ENCODE data around the gene OR5H2. TPM values are rescaled to one million over a fixed set of nuclear protein-coding genes. Genes with fewer than 3 reads are reported as not detected.
"Not testable (repeated sequence)": the region's sequence is repeated elsewhere in the genome, so short reads cannot be mapped to it uniquely, and the experiment has no call there.

Gene OR5H2
- total RNA-seq, 1 donor from 2014 or later = not detected

DNA sequence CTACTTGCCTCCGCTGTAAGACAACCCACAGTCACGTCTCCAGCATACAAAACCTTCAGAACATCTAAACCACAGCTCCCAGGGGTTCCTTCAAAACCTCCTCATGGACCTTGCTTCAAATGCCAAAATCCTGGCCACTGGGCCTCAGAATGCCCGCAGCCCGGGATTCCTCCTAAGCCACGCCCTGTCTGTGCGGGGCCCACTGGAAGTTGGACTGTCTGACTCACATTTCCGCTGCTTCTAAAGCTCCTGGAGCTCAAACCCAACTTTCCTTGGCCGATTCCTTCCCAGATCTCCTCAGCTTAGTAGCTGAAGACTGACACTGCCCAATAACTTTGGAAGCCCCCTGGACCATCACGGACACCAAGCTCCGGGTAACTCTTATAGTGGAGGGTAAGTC, 36.2 kb upstream of the OR5H2 start:
- DNase-seq = no peak
- H3K9me3 Mint-ChIP-seq (ENCODE audit: unreplicated experiment) = no peaks in the 10 kb centered on the region
- no peaks in the 10 kb centered on the region for H3K4me1 Mint-ChIP-seq (ENCODE audit: low read depth, unreplicated experiment)
- TF ChIP-seq, protein P1, sequence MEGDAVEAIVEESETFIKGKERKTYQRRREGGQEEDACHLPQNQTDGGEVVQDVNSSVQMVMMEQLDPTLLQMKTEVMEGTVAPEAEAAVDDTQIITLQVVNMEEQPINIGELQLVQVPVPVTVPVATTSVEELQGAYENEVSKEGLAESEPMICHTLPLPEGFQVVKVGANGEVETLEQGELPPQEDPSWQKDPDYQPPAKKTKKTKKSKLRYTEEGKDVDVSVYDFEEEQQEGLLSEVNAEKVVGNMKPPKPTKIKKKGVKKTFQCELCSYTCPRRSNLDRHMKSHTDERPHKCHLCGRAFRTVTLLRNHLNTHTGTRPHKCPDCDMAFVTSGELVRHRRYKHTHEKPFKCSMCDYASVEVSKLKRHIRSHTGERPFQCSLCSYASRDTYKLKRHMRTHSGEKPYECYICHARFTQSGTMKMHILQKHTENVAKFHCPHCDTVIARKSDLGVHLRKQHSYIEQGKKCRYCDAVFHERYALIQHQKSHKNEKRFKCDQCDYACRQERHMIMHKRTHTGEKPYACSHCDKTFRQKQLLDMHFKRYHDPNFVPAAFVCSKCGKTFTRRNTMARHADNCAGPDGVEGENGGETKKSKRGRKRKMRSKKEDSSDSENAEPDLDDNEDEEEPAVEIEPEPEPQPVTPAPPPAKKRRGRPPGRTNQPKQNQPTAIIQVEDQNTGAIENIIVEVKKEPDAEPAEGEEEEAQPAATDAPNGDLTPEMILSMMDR (IDR thresholded peaks at IDR 0.05; ENCODE audit: partially characterized antibody, unreplicated experiment) = no peak
- H3K36me3 Mint-ChIP-seq (ENCODE audit: unreplicated experiment) = no peaks in the 10 kb centered on the region
- no peak overlapping the region for H3K4me3 Mint-ChIP-seq (ENCODE audit: unreplicated experiment)
- H3K27me3 Mint-ChIP-seq (ENCODE audit: unreplicated experiment) = no peaks in the 10 kb centered on the region
- H3K27ac Mint-ChIP-seq (ENCODE audit: unreplicated experiment) = no peak overlapping the region

DNA sequence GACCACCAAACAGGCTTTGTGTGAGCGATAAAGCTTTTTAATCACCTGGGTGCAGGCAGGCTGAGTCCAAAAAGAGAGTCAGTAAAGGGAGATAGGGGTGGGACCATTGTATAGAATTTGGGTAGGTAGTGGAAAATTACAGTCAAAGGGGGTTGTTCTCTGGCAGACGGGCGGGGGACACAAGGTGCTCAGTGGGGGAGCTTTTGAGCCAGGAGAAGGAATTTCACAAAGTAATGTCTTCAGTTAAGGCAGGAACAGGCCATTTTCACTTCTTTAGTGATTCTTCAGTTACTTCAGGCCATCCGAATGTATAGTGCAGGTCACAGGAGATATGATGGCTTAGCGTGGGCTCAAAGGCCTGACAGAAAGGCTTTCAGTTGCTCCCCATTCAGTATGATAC, 26.3 kb upstream of the OR5H2 start:
- H3K36me3 Mint-ChIP-seq (ENCODE audit: unreplicated experiment); H3K9me3 Mint-ChIP-seq (ENCODE audit: unreplicated experiment); H3K27ac Mint-ChIP-seq (ENCODE audit: unreplicated experiment); H3K4me1 Mint-ChIP-seq (ENCODE audit: low read depth, unreplicated experiment); H3K27me3 Mint-ChIP-seq (ENCODE audit: unreplicated experiment); H3K4me3 Mint-ChIP-seq (ENCODE audit: unreplicated experiment); DNase-seq: not testable (repeated sequence)

DNA sequence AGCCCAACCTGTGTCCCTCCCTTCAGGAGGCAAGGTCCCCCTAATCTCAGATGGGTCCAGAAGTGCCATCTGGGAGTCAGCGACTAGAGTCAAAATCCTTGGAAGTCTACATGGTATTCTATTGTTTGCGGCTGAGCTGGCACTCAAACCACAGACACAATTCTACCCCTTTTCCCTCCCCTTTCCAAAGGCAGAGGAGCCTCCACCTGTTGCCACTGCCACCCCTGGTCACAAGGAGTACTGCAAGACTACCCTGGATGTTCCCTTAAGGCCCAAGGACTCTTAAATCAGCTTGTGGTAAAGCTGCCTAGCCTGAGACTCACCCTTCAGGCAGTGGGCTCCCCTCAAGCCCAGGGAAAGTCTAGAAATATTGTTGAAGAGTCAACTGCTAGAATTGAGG, 22.6 kb upstream of the OR5H2 start:
- Mint-ChIP-seq H3K4me3 (ENCODE audit: unreplicated experiment) (no peak overlapping the region), H3K4me1 (ENCODE audit: low read depth, unreplicated experiment) (no peaks in the 10 kb centered on the region), H3K36me3 (ENCODE audit: unreplicated experiment) (no peaks in the 10 kb centered on the region), H3K9me3 (ENCODE audit: unreplicated experiment) (no peaks in the 10 kb centered on the region), H3K27me3 (ENCODE audit: unreplicated experiment) (no peaks in the 10 kb centered on the region), H3K27ac (ENCODE audit: unreplicated experiment) (no peak overlapping the region)
- TF ChIP-seq, protein P1 (IDR thresholded peaks at IDR 0.05; ENCODE audit: partially characterized antibody, unreplicated experiment) = no peak
- no peak for DNase-seq

DNA sequence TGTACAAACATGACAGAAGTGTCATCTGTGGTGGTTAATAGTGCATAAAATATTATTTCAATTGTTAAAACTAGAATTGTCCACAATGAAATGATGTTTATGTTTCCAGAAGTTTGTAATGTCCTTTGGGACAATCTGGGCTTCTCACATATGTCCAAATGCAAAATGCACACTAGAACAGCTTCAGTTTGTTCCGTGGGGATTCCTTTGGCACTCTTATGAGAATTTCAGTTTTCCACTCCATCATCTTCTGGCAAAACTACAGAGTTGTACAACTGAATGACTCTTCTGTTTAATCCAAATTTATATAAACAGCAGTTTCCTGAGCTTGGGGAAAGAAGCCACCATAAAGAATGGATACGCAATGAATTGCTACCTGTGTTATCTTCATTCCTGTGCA, 20.3 kb upstream of the OR5H2 start:
- no peak for DNase-seq
- no peaks in the 10 kb centered on the region for H3K27me3 Mint-ChIP-seq (ENCODE audit: unreplicated experiment)
- H3K9me3 Mint-ChIP-seq (ENCODE audit: unreplicated experiment) = no peaks in the 10 kb centered on the region

DNA sequence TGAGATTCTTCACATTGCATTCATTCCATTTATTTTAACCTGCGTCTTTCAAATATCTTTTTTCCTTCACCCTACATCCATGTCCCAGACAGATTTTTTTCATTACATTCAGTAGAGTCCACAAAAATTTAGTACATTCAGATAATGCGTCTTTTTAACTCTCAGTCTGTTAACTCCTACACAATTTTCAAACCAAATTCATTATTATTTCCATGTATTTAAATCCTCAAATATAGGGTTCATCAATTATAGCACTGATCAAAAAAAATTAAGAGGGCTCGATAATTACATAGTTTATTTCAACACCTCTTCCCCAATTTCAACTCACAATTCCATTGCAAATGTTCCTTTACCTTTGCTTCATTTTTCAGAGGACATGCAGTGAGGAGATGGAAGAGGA, 18.4 kb upstream of the OR5H2 start, which contains the start of gene OR5H6:
OR5H6 (plus strand) TSS at position 301 of the 400 bp plus-strand sequence; CDS start at position 390, 89 bp downstream.
- Mint-ChIP-seq H3K4me1 (ENCODE audit: low read depth, unreplicated experiment) (no peaks in the 10 kb centered on the region), H3K9me3 (ENCODE audit: unreplicated experiment) (no peaks in the 10 kb centered on the region)
- TF ChIP-seq, protein P1 (IDR thresholded peaks at IDR 0.05; ENCODE audit: partially characterized antibody, unreplicated experiment) = no peak

More for the DNA sequence above, 20.3 kb upstream of the OR5H2 start:
- H3K36me3 Mint-ChIP-seq (ENCODE audit: unreplicated experiment) = no peaks in the 10 kb centered on the region
- TF ChIP-seq, protein P1 (IDR thresholded peaks at IDR 0.05; ENCODE audit: partially characterized antibody, unreplicated experiment) = no peak
- no peak overlapping the region for H3K27ac Mint-ChIP-seq (ENCODE audit: unreplicated experiment)
- no peak overlapping the region for H3K4me3 Mint-ChIP-seq (ENCODE audit: unreplicated experiment)
- H3K4me1 Mint-ChIP-seq (ENCODE audit: low read depth, unreplicated experiment) = no peaks in the 10 kb centered on the region

More for the DNA sequence above, 18.4 kb upstream of the OR5H2 start, which contains the start of gene OR5H6:
- H3K4me3 Mint-ChIP-seq (ENCODE audit: unreplicated experiment) = no peak within 1 kb of the TSS
- DNase-seq = no peak
- no peaks in the 10 kb centered on the region for H3K36me3 Mint-ChIP-seq (ENCODE audit: unreplicated experiment)
- H3K27ac Mint-ChIP-seq (ENCODE audit: unreplicated experiment) = no peak within 1 kb of the TSS
- H3K27me3 Mint-ChIP-seq (ENCODE audit: unreplicated experiment) = no peaks in the 10 kb centered on the region
